GM18858 (cell line): Measurements from ENCODE around the gene MOB3C.
"Not testable (repeated sequence)": the region's sequence is repeated elsewhere in the genome, so short reads cannot be mapped to it uniquely, and the experiment has no call there.

Experiments used
- ATAC-seq: cut with Tn5 transposase; IDR thresholded peaks from one replicate; pipeline ENCODE4 v1.9.1; 2021; ENCODE audit not compliant: unreplicated experiment

The MOB3C gene

GRCh38 chr1:46616277-46617107 is at the start of gene MOB3C:
Gene MOB3C, minus strand, starts transcription at chr1:46616811. Its CDS starts 3,490 bp downstream, at chr1:46613321.
- ATAC-seq: peak; percentile 47

- ATAC-seq: no peak
Measured at GRCh38 chr1:46665983-46666382, 49.4 kb upstream of the MOB3C start.

- ATAC-seq: not testable (repeated sequence)
Measured at GRCh38 chr1:46662919-46663318, 46.3 kb upstream of the MOB3C start.

- ATAC-seq: peak; percentile 74
Measured at GRCh38 chr1:46660116-46660515, 43.5 kb upstream of the MOB3C start.

- ATAC-seq: no peak
Measured at GRCh38 chr1:46659307-46659870, 42.8 kb upstream of the MOB3C start.

GRCh38 chr1:46657775-46658174 is 41.2 kb upstream of the MOB3C start:
- ATAC-seq: no peak

- no peak for ATAC-seq
Measured at GRCh38 chr1:46656643-46657042, 40.0 kb upstream of the MOB3C start.

- no peak for ATAC-seq
Measured at GRCh38 chr1:46655848-46656247, 39.2 kb upstream of the MOB3C start.

- ATAC-seq: not testable (repeated sequence)
Measured at GRCh38 chr1:46654698-46655097, 38.1 kb upstream of the MOB3C start.

- no peak for ATAC-seq
Measured at GRCh38 chr1:46654012-46654411, 37.4 kb upstream of the MOB3C start.

GRCh38 chr1:46653405-46653958 is 36.9 kb upstream of the MOB3C start:
- no peak for ATAC-seq

- no peak for ATAC-seq
Measured at GRCh38 chr1:46652321-46653100, 35.9 kb upstream of the MOB3C start.

GRCh38 chr1:46651152-46651551 is 34.5 kb upstream of the MOB3C start:
- ATAC-seq: not testable (repeated sequence)

GRCh38 chr1:46650491-46650890 is 33.9 kb upstream of the MOB3C start:
- ATAC-seq: no peak

GRCh38 chr1:46649764-46650163 is 33.2 kb upstream of the MOB3C start:
- no peak for ATAC-seq

GRCh38 chr1:46647611-46648010 is 31.0 kb upstream of the MOB3C start:
- ATAC-seq: no peak

- no peak for ATAC-seq
Measured at GRCh38 chr1:46646844-46647243, 30.2 kb upstream of the MOB3C start.

- no peak for ATAC-seq
Measured at GRCh38 chr1:46646331-46646730, 29.7 kb upstream of the MOB3C start.

- no peak for ATAC-seq
Measured at GRCh38 chr1:46645815-46646214, 29.2 kb upstream of the MOB3C start.

GRCh38 chr1:46643368-46643775 is 26.8 kb upstream of the MOB3C start:
- ATAC-seq: no peak

GRCh38 chr1:46642115-46642680 is 25.6 kb upstream of the MOB3C start:
- no peak for ATAC-seq
